K562 (cell line): Measurements from ENCODE around the gene PIGB. TPM values are rescaled to one million over a fixed set of nuclear protein-coding genes. Genes with fewer than 3 reads are reported as not detected.

Experiments
- CBX5 ChIP-seq: IDR thresholded peaks from 2 replicates; pipeline ENCODE4 v1.6.1; 2014; ENCODE audit warnings: low read depth, borderline replicate concordance
- CEBPZ ChIP-seq: fragments of 150-350 bp; IDR thresholded peaks from 2 replicates; pipeline ENCODE4 v1.6.1; 2014; ENCODE audit warnings: low read depth, mild to moderate bottlenecking, low read length, borderline replicate concordance
- CREB3L1 ChIP-seq: fragments of 450-650 bp; IDR thresholded peaks from 2 replicates; pipeline ENCODE4 v1.6.1; 2014; ENCODE audit warnings: low read depth, mild to moderate bottlenecking, moderate library complexity, borderline replicate concordance
- EHMT2 ChIP-seq: fragments of 450-650 bp; IDR thresholded peaks from 2 replicates; pipeline ENCODE4 v1.6.1; 2018; ENCODE audit warnings: antibody characterized with exemption
- HDAC6 ChIP-seq: IDR thresholded peaks from 2 replicates; pipeline ENCODE4 v1.6.1; 2012; ENCODE audit warnings: low read depth, mild to moderate bottlenecking, control low read depth, inconsistent platforms, low read length, moderate library complexity
- HMG20A ChIP-seq: fragments of 450-650 bp; formaldehyde crosslinking; conservative IDR thresholded peaks from 2 replicates; pipeline ENCODE4 v1.4.0; 2020; ENCODE audit warnings: mild to moderate bottlenecking, mixed read lengths
- HOMEZ ChIP-seq: fragments of 250-450 bp; sonication (Bioruptor Pico); IDR thresholded peaks from 2 replicates; pipeline ENCODE4 v1.4.0; 2020; ENCODE audit warnings: mild to moderate bottlenecking, moderate library complexity
- KHSRP ChIP-seq: fragments of 450-650 bp; IDR thresholded peaks from 2 replicates; pipeline ENCODE4 v1.6.1; 2017
- MLX ChIP-seq, 2 experiments: fragments of 450-650 bp in 1 of 2; sonication (generic) in 1 of 2; formaldehyde crosslinking; conservative IDR thresholded peaks; 2 replicates each; pipeline versions ENCODE4 v1.4.0 to v1.8.1; 2020 to 2022; ENCODE audit warnings: mild to moderate bottlenecking in 1 of 2, missing genetic modification reagents in 1 of 2
- NR2C2 ChIP-seq, 2 experiments: fragments of 200-800 bp in 1 of 2; sonication (Bioruptor generic) in 1 of 2; sonication (generic) in 1 of 2; formaldehyde crosslinking in 1 of 2; IDR thresholded peaks; 2 replicates each; pipeline versions ENCODE4 v1.6.1 to v1.8.0; 2016 to 2022; ENCODE audit warnings: mild to moderate bottlenecking in 1 of 2, missing compliant biosample characterization in 1 of 2, missing genetic modification characterization in 1 of 2, missing genetic modification reagents in 1 of 2
- PKNOX1 ChIP-seq: fragments of 450-650 bp; IDR thresholded peaks from 2 replicates; pipeline ENCODE4 v1.6.1; 2016
- RBFOX2 ChIP-seq: fragments of 200-400 bp; formaldehyde crosslinking; IDR thresholded peaks from 2 replicates; pipeline ENCODE4 v1.6.1; 2017; ENCODE audit warnings: low read depth, mild to moderate bottlenecking, low read length, moderate library complexity
- SMARCA4 ChIP-seq: fragments of 450-650 bp; IDR thresholded peaks from 2 replicates; pipeline ENCODE4 v1.6.1; 2016
- TCF7 ChIP-seq: sonication (generic); IDR thresholded peaks from 2 replicates; pipeline ENCODE4 v1.6.1; 2016; ENCODE audit warnings: antibody characterized with exemption, borderline replicate concordance
- TEAD2 ChIP-seq: fragments of 450-650 bp; IDR thresholded peaks from 2 replicates; pipeline ENCODE4 v1.6.1; 2016; ENCODE audit warnings: missing genetic modification characterization, control low read depth, missing compliant biosample characterization
- TRIM25 ChIP-seq: fragments of 450-650 bp; IDR thresholded peaks from 2 replicates; pipeline ENCODE4 v1.7.0; 2016; ENCODE audit warnings: borderline replicate concordance
- polyA plus RNA-seq, 8 experiments: library from polyadenylated mRNA; depleted of rRNA in 4 of 8; stranded (reverse) in 5 of 8; unstranded in 3 of 8; fragments of >200 nt; fragmentation: Nextera tagmentation in 2 of 8; fragmentation: Illumina TruSeq in 1 of 8; extraction: Ambion mirVana in 2 of 8; extraction: Trizol in 1 of 8; gene quantifications; 2 replicates each; pipeline versions ENCODE4 v1.2.1 to v1.2.3, GENCODE V29; 2011 to 2014; ENCODE audit warnings: inconsistent platforms in 1 of 8, missing spikeins in 1 of 8
- total RNA-seq, 7 experiments: library from RNA; depleted of rRNA in 6 of 7; stranded (reverse); fragments of >200 nt in 6 of 7; fragmentation: Illumina TruSeq in 2 of 7; extraction: Trizol in 2 of 7; gene quantifications; 2 replicates each; pipeline versions ENCODE4 v1.2.1 to v1.2.3, GENCODE V29; 2011 to 2021; ENCODE audit warnings: low replicate concordance in 1 of 7

Gene PIGB
- total and polyA plus RNA-seq, 9 of the 15 experiments (the other 6 are each of a cell fraction or from before 2014, with no cell fraction given), result 9.9 to 32.3 (median 18.2) TPM

- peak; percentile 92 for TF ChIP-seq RBFOX2
- no peak for TF ChIP-seq NR2C2 (CRISPR knock-in tag; IDR thresholded peaks at IDR 0.05)
- TF ChIP-seq NR2C2 (tag; IDR thresholded peaks at IDR 0.05), result peak; percentile 58; the same call in 1 of the 2 replicates
- TF ChIP-seq TEAD2, result no peak
- TF ChIP-seq CBX5, result peak; percentile 78; the same call in 1 of the 2 replicates
- no peak; the same call in 1 of the 2 replicates for TF ChIP-seq CREB3L1
- TF ChIP-seq SMARCA4, result no peak
- no peak for TF ChIP-seq TCF7
- 0 out of 2 replicates have a peak, but pooled peaks have one; percentile 54 for TF ChIP-seq TRIM25
- TF ChIP-seq KHSRP, result no peak
- no peak for TF ChIP-seq HMG20A (CRISPR knock-in tag)
- no peak for TF ChIP-seq PKNOX1
- TF ChIP-seq HDAC6, result no peak
- no peak for TF ChIP-seq CEBPZ
- no peak for TF ChIP-seq HOMEZ
- no peak for TF ChIP-seq MLX (CRISPR knock-in tag; conservative IDR thresholded peaks at IDR 0.05)
- peak; percentile 89 for TF ChIP-seq EHMT2
Measured at GRCh38 chr15:55318588-55319494, at the start of gene PIGB, which contains the start of gene PIGBOS1 (continued).
